Fibroblast of villous mesenchyme (primary cell): ENCODE results near the gene DLGAP4. TPM values are rescaled to one million over a fixed set of nuclear protein-coding genes. Genes with fewer than 3 reads are reported as not detected.

Experiments used
- DNase-seq: peaks from one replicate; pipeline ENCODE4 v3.0.0-alpha.2; 2010; ENCODE audit warnings: low read depth
- H3K4me3 ChIP-seq: 2 replicates; pipeline ENCODE4 v1.5.1; 2011; ENCODE audit warnings: low read depth, mild to moderate bottlenecking, low read length
- total RNA-seq: library from RNA; depleted of rRNA; stranded (reverse); fragments of >200 nt; gene quantifications from 2 replicates; pipeline ENCODE4 v1.2.3, GENCODE V29; 2012
- TF ChIP-seq, protein P1 (sequence below): IDR thresholded peaks from 2 replicates; pipeline ENCODE4 v1.5.1; 2012; ENCODE audit warnings: low read depth, mild to moderate bottlenecking, low read length; ENCODE audit not compliant: insufficient read depth

DLGAP4 gene
- total RNA-seq, 1 donor = 15.5 TPM

GRCh38 chr20:36477475-36477874 lies 171.3 kb downstream of the DLGAP4 start:
- DNase-seq = no peak
- no peak overlapping the region for H3K4me3 ChIP-seq
- TF ChIP-seq, protein P1, sequence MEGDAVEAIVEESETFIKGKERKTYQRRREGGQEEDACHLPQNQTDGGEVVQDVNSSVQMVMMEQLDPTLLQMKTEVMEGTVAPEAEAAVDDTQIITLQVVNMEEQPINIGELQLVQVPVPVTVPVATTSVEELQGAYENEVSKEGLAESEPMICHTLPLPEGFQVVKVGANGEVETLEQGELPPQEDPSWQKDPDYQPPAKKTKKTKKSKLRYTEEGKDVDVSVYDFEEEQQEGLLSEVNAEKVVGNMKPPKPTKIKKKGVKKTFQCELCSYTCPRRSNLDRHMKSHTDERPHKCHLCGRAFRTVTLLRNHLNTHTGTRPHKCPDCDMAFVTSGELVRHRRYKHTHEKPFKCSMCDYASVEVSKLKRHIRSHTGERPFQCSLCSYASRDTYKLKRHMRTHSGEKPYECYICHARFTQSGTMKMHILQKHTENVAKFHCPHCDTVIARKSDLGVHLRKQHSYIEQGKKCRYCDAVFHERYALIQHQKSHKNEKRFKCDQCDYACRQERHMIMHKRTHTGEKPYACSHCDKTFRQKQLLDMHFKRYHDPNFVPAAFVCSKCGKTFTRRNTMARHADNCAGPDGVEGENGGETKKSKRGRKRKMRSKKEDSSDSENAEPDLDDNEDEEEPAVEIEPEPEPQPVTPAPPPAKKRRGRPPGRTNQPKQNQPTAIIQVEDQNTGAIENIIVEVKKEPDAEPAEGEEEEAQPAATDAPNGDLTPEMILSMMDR = no peak

GRCh38 chr20:36478137-36478905 lies 172.2 kb downstream of the DLGAP4 start:
- no peak for DNase-seq
- TF ChIP-seq, protein P1 = no peak
- no peak overlapping the region for H3K4me3 ChIP-seq

GRCh38 chr20:36479938-36480337 lies 173.8 kb downstream of the DLGAP4 start:
- DNase-seq = no peak
- TF ChIP-seq, protein P1 = no peak
- H3K4me3 ChIP-seq = no peak overlapping the region

- no peak for DNase-seq
- TF ChIP-seq, protein P1 = no peak
- no peak overlapping the region for H3K4me3 ChIP-seq
Observed at GRCh38 chr20:36480456-36481048, 174.4 kb downstream of the DLGAP4 start.

GRCh38 chr20:36481380-36482043 lies 175.4 kb downstream of the DLGAP4 start:
- no peak for DNase-seq
- H3K4me3 ChIP-seq = no peak overlapping the region
- TF ChIP-seq, protein P1 = peak; percentile 10

DNA sequence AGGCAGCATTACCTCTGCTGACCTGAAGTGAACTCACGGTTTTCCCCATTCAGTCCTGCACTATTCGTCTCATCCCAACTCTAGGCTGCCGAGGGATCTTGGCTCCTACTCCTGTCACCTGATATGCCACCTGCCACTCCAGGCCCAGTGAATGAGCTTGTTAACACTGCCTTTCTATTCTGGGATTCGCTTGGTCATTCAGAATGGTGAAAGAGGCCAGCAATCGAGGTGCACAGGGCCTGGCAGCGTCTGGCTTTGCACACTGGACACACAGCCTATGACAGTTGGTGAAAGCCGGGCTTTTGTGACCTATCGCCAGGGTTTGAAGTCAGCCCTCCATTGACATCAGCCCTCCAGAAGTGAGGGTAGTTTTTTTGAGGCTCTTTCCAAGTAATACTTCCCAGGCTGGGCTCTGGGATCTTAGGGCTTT lies 175.9 kb downstream of the DLGAP4 start:
- no peak overlapping the region for H3K4me3 ChIP-seq
- DNase-seq = no peak
- TF ChIP-seq, protein P1 = no peak
